ENCODE results near the gene RAB7A. TPM values are rescaled to one million over a fixed set of nuclear protein-coding genes. Genes with fewer than 3 reads are reported as not detected.
A peak's percentile ranks its signal among the peaks of the same experiment; 100 is the strongest.

The RAB7A gene
- total and polyA plus RNA-seq, 2 of the 8 experiments (the other 6 are each of a cell fraction or from before 2014, with no cell fraction given): 179 to 195 TPM

DNA sequence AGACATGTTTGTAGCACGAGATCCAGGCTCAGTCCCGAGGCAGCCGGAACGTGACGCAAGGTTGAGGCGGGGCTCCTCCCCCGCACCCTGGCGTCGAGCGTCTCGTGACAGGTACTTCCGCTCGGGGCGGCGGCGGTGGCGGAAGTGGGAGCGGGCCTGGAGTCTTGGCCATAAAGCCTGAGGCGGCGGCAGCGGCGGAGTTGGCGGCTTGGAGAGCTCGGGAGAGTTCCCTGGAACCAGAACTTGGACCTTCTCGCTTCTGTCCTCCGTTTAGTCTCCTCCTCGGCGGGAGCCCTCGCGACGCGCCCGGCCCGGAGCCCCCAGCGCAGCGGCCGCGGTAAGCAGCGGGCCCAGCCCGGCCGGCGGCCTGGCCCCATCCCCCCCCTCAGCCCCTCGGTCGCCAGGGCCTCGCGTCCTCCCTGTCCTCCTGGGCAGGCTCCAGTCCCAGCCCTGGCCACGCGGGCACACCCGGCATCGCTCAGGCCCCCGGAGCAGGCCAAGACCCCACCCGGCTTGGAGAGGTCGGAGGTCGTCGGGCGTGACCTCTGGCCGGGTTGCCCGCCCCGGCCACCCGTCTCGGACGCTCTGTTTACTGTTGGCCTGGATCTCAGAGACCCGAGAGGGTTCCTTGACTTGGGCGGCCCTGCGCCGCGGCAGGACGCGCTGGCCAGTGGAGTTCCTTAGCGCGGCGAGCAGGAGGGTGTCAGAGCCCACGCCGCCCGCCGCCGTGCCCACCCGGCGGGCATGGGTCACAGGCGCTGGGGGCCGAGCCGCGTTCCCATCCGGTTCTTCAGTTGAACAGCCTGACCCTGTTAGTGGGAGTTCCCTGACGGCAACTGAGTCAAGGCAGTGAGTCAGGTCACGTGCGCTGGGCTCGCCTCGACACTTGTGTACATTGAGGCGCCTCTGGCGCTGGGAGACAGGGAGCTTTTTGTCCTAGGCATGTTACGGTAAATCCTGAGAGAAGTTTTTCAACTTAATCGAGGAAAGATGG lies at the start of gene RAB7A (continued):
- TF ChIP-seq GABPA (IDR thresholded peaks at IDR 0.05; ENCODE audit: borderline replicate concordance, insufficient read depth, low read length) (peak; percentile 64; the same call in 1 of the 2 replicates), EGR1 (IDR thresholded peaks at IDR 0.05; ENCODE audit: borderline replicate concordance, low read depth, low read length) (peak; percentile 99), JUN (IDR thresholded peaks at IDR 0.05; ENCODE audit: low read depth, low read length) (no peak), RBBP5 (IDR thresholded peaks at IDR 0.05; ENCODE audit: borderline replicate concordance, low read depth, low read length) (peak; percentile 59), TAF1 (IDR thresholded peaks at IDR 0.05; ENCODE audit: low read depth, low read length) (peak; percentile 94), TBP (IDR thresholded peaks at IDR 0.05; ENCODE audit: low read depth, low read length) (peak; percentile 88), CREB1 (IDR thresholded peaks at IDR 0.05) (peak; percentile 92), KDM4A (IDR thresholded peaks at IDR 0.05; ENCODE audit: low read depth, low read length, severe bottlenecking) (peak; percentile 33), POU5F1 (IDR thresholded peaks at IDR 0.05; ENCODE audit: low read depth, low read length) (no peak)
- TF ChIP-seq, protein P1, sequence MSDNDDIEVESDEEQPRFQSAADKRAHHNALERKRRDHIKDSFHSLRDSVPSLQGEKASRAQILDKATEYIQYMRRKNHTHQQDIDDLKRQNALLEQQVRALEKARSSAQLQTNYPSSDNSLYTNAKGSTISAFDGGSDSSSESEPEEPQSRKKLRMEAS (IDR thresholded peaks at IDR 0.05): peak; percentile 98
- TF ChIP-seq, protein P2, sequence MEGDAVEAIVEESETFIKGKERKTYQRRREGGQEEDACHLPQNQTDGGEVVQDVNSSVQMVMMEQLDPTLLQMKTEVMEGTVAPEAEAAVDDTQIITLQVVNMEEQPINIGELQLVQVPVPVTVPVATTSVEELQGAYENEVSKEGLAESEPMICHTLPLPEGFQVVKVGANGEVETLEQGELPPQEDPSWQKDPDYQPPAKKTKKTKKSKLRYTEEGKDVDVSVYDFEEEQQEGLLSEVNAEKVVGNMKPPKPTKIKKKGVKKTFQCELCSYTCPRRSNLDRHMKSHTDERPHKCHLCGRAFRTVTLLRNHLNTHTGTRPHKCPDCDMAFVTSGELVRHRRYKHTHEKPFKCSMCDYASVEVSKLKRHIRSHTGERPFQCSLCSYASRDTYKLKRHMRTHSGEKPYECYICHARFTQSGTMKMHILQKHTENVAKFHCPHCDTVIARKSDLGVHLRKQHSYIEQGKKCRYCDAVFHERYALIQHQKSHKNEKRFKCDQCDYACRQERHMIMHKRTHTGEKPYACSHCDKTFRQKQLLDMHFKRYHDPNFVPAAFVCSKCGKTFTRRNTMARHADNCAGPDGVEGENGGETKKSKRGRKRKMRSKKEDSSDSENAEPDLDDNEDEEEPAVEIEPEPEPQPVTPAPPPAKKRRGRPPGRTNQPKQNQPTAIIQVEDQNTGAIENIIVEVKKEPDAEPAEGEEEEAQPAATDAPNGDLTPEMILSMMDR (IDR thresholded peaks at IDR 0.05; ENCODE audit: control extremely low read depth in 1 of 3, insufficient read depth in 1 of 3, low read depth in 1 of 3, low read length in 3 of 3): no peak
- TF ChIP-seq, protein P3, sequence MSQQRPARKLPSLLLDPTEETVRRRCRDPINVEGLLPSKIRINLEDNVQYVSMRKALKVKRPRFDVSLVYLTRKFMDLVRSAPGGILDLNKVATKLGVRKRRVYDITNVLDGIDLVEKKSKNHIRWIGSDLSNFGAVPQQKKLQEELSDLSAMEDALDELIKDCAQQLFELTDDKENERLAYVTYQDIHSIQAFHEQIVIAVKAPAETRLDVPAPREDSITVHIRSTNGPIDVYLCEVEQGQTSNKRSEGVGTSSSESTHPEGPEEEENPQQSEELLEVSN (IDR thresholded peaks at IDR 0.05): peak; percentile 79

All from H1 (cell line).